Activated CD4-positive, CD25-positive, alpha-beta regulatory T cell treated with anti-CD3 and anti-CD28 coated beads, Interleukin-2, amount 50 U/mL, for 72 hours (primary cell): ENCODE results near the gene SLC7A6OS.

Source experiments
- DNase-seq: peaks from one replicate; pipeline ENCODE4 v3.0.0; 2021

The SLC7A6OS gene

DNA sequence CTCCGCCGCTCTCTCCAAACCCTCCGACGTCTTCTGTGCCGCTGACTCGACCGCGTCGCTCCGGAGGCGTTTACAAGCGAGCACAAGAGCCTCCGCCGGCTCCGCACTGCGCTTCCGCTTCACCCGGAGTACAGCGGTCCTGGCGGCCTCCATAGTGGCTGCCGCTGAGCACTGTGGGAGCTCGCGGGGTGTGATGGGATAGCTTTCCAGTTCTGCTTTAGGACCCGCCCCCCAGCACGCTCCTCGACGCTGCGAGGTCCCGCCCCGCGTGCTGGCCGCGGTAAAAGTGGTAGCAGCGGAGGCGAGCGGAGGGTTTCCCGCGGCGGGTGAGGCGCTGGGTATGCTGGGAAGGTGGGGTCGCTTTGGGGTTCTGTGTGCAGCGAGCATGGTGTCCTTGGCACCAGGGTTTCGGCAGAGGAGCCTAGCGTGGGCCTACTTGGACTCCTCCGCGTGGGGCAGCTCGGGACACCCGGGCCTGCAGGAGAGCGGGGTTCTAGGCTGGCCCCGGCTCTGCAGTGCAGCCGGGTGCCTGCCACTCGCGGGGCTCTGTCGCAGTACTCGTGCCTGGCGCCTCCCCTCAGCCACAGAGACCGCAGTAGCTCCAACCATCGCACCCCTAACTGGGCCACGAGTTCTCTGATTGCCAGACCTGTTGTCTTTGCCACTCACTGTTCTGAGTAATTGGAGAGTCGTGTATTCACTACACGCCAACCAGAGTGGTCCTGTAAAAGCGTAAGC lies at the start of gene SLC7A6OS, which contains the start of gene PRMT7:
TSS of gene SLC7A6OS (minus strand) at position 173 of the 738 bp plus-strand sequence. CDS start at position 153, 20 bp downstream.
TSS of gene PRMT7 (plus strand) at position 246 of the 738 bp plus-strand sequence. CDS start 4,961 bp downstream, outside the sequence.
- peak; percentile 91 for DNase-seq

GRCh38 chr16:68359398-68360191 lies 48.8 kb upstream of the SLC7A6OS start:
- DNase-seq = no peak

DNA sequence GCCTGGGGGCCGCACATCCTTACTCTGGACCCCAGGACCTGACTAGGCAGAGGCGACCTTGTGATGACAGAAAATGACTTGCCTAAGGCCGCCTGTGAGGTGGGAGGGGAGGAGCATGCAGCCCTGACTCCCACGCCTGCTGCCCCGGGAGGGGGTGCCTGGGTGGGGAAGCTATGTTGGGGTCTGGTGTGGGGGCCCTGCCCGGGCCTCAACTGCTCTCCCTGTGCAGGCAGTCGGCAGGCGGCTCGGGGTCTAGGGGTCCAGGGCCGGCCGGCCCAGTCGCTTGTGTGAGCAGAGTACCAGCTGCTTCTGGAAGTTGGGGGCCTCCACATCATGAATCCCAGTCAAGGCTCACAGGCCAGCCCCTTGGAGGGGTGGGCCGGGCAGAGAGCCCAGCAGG lies 48.2 kb upstream of the SLC7A6OS start:
- DNase-seq = no peak

GRCh38 chr16:68357923-68358322 lies 47.2 kb upstream of the SLC7A6OS start:
- DNase-seq = no peak

DNA sequence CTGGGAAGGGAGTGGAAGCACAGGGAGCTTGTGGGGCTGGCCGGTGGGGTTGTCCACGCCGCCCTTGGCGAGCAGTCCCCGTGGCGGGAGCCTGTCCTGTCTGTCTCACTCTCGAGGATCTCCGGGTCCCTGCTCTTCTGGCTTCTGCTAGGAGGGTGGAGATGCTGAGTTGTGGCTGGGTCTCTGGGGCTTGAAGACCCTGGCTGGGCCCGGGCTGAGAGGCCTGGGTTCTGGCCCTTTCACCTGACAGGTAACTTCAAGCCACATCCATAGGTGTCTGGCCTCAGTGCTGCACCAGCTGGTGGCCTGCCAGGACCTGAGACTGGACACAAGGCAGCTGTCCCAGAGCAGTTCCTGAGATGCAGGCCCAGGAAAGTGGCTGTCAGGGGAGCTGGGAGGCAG lies 46.8 kb upstream of the SLC7A6OS start:
- DNase-seq = no peak

DNA sequence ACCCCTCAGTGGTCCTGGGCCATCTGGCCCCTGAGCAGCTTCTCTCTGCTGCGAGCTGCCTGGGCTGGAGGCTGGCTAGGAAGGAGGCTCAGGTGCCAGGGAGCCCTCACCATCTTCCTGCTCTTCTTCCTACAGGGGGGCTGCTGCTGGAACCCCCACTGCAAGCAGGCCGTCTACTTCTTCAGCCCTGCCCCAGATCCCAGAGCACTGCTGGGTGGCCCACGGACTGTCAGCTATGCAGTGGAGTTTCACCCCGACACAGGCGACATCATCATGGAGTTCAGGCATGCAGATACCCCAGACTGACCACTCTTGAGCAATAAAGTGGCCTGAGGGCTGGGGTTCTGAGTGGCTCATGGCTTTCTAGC lies 46.2 kb upstream of the SLC7A6OS start:
- DNase-seq = no peak

DNA sequence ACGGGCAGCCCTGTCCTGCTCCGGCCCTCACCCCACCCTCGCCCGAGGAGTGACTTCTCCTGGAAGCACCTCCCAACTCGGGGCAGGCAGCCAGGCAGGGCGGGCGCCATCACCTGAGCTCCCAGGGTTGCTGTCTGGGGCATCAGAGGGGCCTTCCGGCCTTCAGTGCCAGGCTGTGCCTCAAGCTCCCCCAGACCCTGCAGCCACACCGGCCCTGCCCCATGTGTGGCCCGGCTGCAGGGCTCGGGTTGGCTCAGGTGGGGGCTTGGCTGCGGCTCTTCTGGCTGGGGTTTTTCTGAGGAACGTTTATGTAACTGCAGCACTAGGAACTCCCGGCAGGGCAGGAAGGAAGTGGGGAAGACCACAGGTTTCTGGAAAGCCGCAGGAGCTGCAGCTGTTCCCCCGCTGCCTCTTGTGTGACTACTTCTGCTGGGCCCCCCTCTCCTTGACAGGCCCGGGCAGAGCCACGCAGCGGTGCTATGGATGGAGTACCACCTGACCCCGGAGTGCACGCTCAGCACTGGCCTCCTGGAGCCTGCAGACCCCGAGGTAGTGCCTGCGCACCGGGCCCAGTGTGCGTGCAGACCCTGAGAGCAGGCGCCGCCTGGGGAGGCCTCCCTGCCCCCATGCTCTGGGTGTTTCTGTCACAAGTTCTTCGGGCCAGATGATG lies 45.6 kb upstream of the SLC7A6OS start:
- peak; percentile 56 for DNase-seq

DNA sequence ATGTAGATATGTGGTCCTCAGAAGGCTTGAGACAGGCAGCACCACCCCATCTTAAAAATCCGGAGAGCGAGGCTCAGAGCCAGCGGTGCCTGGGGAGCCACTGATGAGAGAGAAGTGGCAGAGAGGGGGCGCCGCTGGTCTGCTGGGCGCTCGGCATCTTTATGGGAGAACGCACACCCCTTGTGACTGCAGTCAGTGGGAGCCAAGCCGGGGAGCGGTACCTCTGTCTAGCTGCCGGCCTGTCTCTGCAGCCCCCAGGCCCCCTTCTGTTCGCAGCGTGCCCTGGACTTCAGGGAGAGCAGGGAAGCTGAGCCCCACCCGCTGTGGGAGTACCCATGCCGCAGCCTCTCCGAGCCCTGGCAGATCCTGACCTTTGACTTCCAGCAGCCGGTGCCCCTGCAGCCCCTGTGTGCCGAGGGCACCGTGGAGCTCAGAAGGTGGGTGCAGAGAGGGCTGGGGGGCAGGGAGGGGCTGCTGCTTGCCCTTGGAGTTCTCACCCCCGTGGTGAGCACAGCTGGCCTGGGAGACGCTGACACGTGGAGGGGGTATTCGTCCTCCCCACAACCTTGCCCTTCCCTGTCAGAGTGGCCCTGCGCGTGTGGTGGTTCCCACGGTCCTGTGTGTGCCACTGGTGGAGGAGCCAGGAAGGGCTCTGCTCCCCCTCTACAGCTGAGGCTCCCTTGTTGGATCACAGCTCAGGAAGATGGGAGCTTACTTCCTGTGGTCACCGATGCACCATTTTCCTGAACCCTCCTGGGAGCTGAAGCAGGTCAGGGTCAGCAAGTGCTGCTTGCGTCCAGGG lies 44.9 kb upstream of the SLC7A6OS start:
- DNase-seq = no peak

GRCh38 chr16:68354816-68355215 lies 44.1 kb upstream of the SLC7A6OS start:
- DNase-seq = no peak

DNA sequence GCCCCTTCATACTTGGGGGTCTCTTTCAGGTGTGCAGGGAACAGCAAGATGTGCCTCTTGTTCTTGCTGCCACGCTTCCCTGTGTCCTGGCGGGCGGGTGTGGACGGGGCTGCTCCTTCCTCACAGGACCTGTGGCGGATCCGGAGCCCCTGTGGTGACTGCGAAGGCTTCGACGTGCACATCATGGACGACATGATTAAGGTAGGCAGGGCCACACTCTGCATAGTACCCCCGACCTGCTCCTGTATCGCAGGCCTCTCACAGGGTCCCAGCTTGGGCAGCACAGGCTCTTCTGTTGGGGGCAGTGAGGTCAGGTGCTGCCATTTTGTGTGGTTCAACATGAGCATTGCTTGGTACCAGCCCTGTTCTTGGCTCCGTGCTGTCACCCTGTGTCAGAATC lies 42.6 kb upstream of the SLC7A6OS start:
- DNase-seq = no peak

GRCh38 chr16:68351991-68352431 lies 41.3 kb upstream of the SLC7A6OS start:
- no peak for DNase-seq

- no peak for DNase-seq
Observed at GRCh38 chr16:68351463-68351862, 40.7 kb upstream of the SLC7A6OS start.

GRCh38 chr16:68350813-68351350 lies 40.1 kb upstream of the SLC7A6OS start:
- DNase-seq = no peak

GRCh38 chr16:68349838-68350410 lies 39.2 kb upstream of the SLC7A6OS start:
- no peak for DNase-seq

DNA sequence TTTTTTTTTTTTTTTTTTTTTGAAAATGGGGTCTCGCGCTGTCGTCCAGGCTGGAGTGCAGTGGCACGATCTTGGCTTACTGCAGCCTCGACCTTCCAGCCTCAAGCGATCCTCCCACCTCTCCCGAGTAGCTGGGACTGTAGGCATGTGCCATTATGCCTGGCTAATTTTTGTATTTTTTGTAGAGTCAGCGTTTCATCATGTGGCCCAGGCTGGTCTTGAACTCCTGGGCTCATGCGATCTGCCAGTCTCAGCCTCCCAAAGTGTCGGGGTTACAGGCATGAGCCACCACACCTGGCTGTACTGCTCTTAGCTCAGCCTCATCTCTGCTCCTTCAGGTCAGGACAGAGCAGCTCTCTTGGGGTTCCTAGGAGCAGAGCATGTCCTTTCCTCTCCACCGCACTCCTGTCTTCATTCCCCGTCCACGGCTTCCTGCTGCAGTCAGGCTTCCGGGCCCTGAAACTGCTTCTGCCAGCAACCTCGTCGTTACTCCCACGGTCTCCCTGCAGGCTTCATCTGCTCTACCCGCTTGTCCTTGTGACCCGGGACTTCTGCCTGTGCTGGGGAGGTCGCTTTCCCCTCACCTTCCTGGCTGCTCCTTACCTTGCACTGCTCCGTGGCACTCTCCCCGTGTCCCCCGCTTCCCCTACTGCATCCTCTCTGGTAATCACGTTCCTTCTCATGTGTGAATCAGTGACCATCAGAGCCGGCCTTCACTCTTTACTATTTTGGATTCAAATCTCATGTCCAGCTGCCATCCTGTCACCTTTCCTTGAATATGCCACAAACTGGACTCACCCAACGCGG lies 38.1 kb upstream of the SLC7A6OS start:
- no peak for DNase-seq

GRCh38 chr16:68347605-68348004 lies 36.9 kb upstream of the SLC7A6OS start:
- DNase-seq = no peak

- no peak for DNase-seq
Observed at GRCh38 chr16:68346892-68347480, 36.2 kb upstream of the SLC7A6OS start.

GRCh38 chr16:68345958-68346635 lies 35.4 kb upstream of the SLC7A6OS start:
- no peak for DNase-seq

DNA sequence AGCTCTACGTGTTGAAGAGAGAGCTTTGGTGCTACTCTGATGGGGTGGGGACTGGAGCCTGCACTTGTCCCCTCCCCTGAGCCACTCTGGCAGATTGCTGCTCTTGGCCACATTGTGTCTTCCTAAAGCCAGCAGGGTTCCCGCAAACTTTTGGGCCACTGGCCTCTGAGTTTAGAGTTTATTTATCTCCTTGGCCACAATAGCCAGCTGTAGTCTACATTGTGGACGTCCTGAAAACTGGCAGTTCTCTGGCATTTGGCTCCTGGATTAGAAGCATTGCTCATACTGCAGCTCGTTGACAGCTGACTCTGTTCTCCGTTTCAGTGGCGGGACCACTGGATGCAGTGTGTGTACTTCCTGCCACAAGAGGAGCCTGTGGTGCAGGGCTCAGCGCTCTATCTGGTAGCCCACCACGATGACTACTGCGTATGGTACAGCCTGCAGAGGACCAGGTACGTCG lies 34.6 kb upstream of the SLC7A6OS start:
- no peak for DNase-seq

- DNase-seq = no peak
Observed at GRCh38 chr16:68344252-68344651, 33.5 kb upstream of the SLC7A6OS start.
